OCI-LY1 (cell line): ENCODE measurements around the gene S100A9.

Experiments used
- EZH2 ChIP-seq: fragments of 200-600 bp; sonication (generic), shearing (Covaris generic); IDR thresholded peaks from 2 replicates; pipeline ENCODE4 v1.8.0; 2017; ENCODE audit warnings: borderline replicate concordance, mixed run types, mild to moderate bottlenecking, antibody characterized with exemption, low read length, moderate library complexity, mixed read lengths
- TF ChIP-seq, protein P1 (sequence below): fragments of 200-600 bp; sonication (generic), shearing (Covaris generic); IDR thresholded peaks from 2 replicates; pipeline ENCODE4 v1.5.1; 2017; ENCODE audit warnings: mild to moderate bottlenecking, antibody characterized with exemption, low read length, moderate library complexity, mixed read lengths

DNA sequence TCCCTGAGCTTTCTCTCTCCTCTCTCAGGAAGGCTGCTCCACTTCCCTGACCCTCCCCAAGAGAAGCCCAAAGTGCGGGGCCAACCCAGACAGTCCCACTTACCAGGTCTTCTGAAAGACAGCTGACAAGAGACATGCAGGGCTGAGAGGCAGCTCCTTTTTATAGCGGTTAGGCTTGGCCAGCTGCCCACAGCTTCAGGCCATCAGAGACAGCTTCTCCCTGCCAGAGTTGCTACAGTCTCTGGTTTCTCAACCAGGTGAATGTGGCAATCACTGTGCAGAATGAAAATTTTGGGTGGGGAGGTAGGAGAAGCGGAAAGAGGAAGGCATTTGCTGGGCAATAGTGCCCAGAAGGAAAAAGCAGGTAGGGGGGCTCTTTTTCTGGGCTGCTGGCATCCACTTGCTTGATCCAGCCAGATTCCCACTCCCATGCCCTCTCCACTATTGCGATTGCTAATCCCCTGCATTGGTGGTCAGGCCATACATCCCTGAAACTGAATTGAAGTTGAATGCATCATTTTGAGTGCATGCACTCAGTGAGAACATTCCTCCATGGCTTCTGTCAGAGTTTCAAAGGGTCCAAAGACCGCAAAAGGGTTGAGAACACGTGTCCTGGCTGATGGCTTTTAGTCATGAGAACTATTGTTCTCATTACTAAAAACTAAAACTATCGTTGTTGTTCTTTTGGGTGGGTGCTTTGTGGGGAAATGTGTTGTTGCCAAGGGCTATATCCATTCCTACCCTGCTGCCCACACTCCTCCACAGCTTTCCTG is 33.5 kb downstream of the S100A9 start, which contains the start of gene S100A8:
- TF ChIP-seq, protein P1, sequence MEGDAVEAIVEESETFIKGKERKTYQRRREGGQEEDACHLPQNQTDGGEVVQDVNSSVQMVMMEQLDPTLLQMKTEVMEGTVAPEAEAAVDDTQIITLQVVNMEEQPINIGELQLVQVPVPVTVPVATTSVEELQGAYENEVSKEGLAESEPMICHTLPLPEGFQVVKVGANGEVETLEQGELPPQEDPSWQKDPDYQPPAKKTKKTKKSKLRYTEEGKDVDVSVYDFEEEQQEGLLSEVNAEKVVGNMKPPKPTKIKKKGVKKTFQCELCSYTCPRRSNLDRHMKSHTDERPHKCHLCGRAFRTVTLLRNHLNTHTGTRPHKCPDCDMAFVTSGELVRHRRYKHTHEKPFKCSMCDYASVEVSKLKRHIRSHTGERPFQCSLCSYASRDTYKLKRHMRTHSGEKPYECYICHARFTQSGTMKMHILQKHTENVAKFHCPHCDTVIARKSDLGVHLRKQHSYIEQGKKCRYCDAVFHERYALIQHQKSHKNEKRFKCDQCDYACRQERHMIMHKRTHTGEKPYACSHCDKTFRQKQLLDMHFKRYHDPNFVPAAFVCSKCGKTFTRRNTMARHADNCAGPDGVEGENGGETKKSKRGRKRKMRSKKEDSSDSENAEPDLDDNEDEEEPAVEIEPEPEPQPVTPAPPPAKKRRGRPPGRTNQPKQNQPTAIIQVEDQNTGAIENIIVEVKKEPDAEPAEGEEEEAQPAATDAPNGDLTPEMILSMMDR = no peak
- no peak for TF ChIP-seq EZH2
